GM18508 (cell line): Measurements from ENCODE around the gene SLFN14.
"Not testable (repeated sequence)": the region's sequence is repeated elsewhere in the genome, so short reads cannot be mapped to it uniquely, and the experiment has no call there.

Experiments
- ATAC-seq: cut with Tn5 transposase; IDR thresholded peaks from one replicate; pipeline ENCODE4 v1.9.1; 2021; ENCODE audit warnings: moderate number of reproducible peaks; ENCODE audit not compliant: insufficient read depth, unreplicated experiment

The SLFN14 gene

DNA sequence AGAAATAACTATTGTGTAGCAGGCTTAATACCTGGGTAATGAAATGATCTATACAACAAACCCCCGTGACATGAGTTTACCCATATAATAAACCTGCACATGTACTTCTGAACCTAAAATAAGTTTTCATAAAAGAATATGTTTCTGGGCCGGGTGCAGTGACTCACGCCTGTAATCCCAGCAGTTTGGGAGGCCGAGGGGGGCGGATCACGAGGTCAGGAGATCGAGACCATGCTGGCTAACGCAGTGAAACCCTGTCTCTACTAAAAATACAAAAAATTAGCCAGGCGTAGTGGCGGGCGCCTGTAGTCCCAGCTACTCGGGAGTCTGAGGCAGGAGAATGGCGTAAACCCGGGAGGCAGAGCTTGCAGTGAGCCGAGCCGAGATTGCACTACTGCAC lies 2.6 kb upstream of the SLFN14 start:
- ATAC-seq = not testable (repeated sequence)

DNA sequence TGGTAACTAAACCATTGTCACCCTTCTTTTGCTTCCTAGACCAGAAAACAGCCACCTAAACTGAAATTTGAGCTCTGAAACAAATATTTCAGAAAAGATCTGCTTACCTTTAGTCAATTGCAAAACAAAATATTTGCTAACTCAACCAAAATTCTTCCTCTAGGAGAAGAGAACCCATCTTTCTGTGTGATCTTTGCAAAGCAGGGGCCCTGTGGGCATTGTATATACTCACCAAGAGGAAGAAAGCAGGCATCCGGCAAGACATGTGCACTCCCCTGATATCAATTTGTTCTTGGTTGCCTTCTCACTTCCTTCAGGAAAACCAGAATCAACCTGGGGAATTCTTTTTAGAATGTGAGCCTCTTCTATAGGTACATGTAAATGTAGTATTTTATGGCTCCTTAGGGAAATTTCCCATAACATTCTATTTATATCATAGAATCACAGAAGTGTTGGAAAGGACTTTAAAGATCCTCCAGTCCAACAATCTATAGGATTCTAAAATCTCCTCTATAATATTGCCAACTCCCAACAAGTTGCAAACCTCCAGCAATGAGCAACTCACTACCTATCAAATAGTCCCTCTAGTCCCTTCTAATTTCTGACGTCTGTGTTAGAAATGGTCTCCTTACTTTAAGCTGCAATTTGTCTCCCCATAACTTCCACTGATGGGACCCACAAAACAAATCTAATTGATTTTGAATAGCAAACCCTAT lies 966 bp downstream of the SLFN14 start:
- ATAC-seq = no peak

- ATAC-seq = no peak
These were observed 3.3 kb downstream of the SLFN14 start for GRCh38 chr17:35557353-35557752.

DNA sequence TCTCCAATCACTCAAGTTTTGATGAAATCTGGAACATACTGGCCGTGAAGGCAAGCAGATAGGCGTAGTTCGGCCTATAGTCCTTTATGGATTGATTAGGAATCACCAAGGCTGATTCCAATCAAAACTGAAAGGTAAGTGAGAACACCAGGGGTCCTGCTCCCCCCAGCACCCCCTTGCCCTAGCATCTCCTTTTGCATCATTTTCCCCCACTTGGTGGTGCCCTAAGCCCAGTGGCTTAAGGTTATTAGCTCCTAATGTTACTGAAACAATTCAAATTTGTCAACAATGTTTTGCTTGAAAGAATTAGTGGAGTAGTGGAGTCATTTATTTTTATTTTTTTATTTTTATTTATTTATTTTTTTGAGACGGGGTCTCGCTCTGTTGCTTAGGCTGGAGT lies 4.9 kb downstream of the SLFN14 start:
- ATAC-seq = no peak

GRCh38 chr17:35554668-35555067 lies 6.0 kb downstream of the SLFN14 start:
- no peak for ATAC-seq

DNA sequence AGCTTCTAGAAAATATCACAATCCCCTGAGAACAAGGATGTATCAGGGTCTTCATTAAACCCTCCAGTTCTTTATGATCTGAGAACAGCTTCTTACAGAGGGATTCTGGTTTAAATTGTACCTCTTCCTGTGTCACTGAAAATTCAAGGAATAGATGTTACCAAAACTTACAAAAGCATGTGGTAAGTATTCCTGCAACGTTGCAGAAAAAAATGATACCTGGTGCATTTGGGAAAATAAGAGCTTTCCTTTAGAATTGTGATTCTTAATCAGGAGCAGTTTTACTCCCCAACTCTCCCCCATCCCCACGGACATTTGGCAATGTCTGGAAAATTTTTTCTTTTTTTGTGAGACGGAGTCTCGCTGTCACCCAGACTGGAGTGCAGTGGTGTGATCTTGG lies 7.3 kb downstream of the SLFN14 start:
- no peak for ATAC-seq

DNA sequence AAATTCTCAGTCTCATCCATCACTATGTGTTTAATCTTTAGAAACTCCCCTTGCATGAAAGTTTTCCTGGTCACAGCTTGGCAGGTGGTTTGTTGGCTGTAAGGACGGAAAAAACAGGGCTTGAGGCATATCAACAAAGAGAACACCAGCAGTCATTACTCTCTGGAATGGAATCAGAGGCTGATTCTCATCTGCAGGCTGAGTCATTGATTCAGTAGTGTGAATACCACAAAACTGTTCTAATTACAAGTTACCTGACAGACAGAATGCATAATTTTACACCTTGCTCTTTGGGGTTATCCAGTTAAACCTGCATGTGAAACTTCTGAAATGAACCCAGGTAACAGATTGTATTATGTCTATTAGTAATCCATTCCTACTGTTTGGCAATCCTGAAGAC lies 11.6 kb downstream of the SLFN14 start:
- ATAC-seq = no peak

DNA sequence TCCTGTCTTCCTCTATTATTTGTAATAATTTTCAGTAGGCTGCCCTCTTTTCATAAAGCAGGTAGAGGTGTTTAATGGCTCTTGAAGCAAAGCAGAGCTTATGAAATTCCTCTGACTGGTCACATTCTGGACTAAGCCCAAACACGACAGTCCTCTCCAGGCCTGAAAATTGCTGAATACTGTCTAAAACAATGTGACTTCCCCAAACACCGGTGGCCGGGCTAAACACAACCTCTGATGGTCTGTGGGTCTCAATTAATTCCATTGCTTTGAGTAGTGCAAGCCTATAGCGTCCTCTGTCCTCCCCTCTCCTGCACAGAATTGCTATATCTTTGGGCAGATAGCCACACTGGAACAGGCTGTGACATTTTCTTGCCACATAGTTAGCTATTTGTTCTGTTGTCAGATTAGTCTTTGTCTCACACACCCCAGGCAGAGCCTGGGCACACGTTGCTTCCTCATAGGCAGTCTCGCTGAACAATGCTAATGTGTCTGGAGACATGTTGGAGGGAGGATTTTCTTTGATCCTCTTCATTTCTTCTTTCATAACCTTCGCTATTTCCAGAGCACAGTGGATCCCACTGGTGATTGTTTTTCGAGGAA lies 12.3 kb downstream of the SLFN14 start:
- ATAC-seq = no peak

GRCh38 chr17:35546487-35546886 lies 14.1 kb downstream of the SLFN14 start:
- ATAC-seq = no peak

GRCh38 chr17:35545150-35545549 lies 15.5 kb downstream of the SLFN14 start:
- ATAC-seq = no peak

GRCh38 chr17:35543856-35544255 lies 16.8 kb downstream of the SLFN14 start:
- ATAC-seq = no peak

GRCh38 chr17:35542990-35543389 lies 17.6 kb downstream of the SLFN14 start:
- no peak for ATAC-seq

GRCh38 chr17:35541434-35541833 lies 19.2 kb downstream of the SLFN14 start:
- no peak for ATAC-seq

- ATAC-seq = no peak
These were observed 19.8 kb downstream of the SLFN14 start for GRCh38 chr17:35540589-35541404.

DNA sequence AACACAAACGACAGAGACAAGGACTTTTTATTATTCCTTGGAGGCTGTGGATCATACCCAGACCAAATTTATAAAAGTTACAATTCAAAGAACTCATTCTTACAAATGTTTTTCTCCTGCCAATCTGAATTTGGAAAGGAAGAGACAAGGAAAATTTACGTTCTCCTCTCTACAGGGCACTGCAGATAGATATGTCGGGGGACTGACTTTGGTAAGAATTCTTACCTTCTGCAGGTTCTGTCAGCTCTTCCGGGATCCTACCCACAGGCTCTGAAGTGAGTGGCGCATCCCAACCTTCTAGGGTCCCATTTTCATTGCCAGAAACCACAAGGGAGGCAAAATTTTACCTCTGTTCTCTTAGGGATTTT lies 21.0 kb downstream of the SLFN14 start:
- no peak for ATAC-seq

DNA sequence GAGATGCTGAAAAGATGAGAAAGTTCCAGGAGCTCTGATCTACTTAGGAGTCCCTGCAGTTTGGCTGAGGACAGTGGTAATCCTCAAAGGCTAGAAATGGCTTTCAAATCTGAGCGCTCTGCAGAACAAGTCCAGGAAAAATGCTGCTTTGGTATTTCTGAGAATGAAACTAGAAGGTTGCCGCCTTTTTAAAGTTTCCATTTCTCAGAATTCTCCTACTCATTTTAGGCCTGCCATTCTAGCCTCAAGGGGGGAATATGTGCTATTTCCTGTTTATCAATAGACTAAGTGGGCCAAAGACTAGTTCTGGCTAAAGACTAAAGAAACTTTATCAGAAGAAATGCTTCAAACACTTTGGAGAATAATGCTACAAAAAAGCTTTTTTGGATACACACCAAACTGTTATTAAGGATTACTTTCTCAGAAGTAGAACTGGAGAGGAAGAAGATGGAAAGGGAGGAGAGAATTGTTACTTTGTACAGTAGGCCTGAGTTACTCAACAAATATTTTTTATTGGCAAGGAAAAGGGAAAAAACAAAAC lies 22.9 kb downstream of the SLFN14 start, which contains the start of gene SLFN12L:
TSS of gene SLFN12L (minus strand) at position 78 of the 541 bp plus-strand sequence. CDS start 15,314 bp downstream, outside the sequence.
- no peak for ATAC-seq

DNA sequence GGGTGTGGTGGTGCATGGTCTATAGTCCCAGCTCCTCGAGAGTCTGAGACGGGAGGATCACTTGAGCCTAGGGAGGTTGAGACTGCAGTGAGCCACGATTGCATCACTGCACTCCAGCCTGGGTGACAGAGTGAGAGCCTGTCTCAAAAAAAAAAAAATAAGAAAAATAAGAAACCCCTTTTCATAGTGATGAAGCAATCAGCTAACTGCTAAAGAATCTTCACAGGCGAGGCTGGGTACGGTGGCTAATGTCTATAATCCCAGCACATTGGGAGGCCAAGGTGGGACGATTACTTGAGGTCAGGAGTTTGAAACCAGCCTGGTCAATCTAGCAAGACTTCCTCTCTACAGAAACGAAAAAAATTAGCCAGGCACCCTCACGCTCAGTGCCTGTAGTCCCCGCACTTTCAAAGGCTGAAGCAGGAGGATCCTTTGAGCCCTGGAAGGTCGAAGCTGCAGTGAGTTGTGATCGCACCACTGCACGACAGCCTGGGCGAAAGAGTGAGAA lies 23.9 kb downstream of the SLFN14 start:
- ATAC-seq = no peak

DNA sequence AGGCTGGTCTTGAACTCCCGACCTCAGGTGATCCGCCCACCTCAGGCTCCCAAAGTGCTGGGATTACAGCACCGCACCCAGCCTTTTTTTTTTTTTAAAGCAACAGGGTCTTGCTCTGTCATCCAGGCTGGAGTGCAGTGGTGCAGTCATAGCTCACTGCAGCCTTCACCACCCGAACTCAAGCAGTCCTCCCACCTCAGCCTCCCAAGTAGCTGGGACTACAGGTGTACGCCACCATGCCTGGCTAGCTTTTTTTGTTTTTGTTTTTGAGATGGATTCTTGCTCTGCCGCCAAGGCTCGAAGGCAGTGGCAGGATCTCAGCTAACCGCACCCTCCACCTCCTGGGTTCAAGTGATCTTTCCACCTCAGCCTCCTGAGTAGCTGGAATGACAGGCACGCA lies 25.2 kb downstream of the SLFN14 start:
- ATAC-seq = not testable (repeated sequence)

DNA sequence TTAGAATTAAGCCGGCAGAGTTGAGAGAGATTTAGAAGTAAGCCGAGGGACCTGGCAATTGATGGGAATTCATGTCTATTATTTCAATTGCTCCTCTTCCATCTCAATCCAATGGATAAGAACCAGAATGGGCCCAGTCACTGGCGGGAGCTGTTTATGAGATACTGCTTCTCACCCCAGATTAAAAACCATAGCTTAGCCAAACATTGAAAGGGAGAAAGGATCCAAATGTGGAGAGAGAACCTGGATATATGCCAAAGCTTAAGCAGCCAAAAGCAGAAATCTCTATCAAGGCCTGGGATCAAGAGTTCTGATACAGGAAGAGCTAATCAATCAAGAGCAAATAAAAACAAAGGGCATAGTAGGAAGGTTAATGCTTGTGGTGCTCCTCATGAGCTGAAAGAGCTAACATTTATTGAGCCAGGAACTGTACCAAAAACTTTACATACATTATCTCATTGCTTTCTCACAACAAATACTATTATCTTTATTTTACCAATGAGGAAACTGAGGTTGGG lies 26.0 kb downstream of the SLFN14 start:
- ATAC-seq = no peak

GRCh38 chr17:35531160-35531559 lies 29.5 kb downstream of the SLFN14 start:
- no peak for ATAC-seq

DNA sequence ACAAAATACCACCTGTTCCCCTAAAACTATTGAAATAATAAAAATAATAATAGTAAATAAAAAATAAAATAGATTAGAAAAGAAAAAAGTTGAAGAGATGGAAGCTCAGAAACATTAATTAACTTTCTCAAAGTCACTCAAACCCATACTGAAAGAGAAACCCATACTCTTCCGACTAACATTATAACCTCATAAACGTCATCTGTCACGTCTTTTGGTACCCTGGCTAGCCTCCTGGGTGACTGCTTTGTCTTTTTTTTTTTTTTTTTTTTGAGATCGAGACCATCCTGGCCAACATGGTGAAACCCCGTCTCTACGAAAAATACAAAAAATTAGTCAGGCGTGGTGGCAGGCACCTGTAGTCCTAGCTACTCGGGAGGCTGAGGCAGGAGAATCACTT lies 30.8 kb downstream of the SLFN14 start:
- no peak for ATAC-seq
